Ovary (tissue), 9 donors: ENCODE results near the gene C8G. TPM values are rescaled to one million over a fixed set of nuclear protein-coding genes. Genes with fewer than 3 reads are reported as not detected.

Experiments used
- DNase-seq, 5 donors: peaks; one replicate each; pipeline ENCODE4 v3.0.0-alpha.2; 2019 to 2020
- H3K27ac ChIP-seq, 2 donors: fragments of 200-600 bp; one replicate each; pipeline versions ENCODE4 v1.5.1 to v1.8.0; 2019 to 2022
- H3K27me3 ChIP-seq: fragments of 200-600 bp; one replicate; pipeline ENCODE4 v1.8.0; 2022
- H3K36me3 ChIP-seq: fragments of 200-600 bp; sonication (generic); one replicate; pipeline ENCODE4 v1.5.1; 2019
- H3K4me1 ChIP-seq: one replicate; pipeline ENCODE4 v1.8.1; 2013; ENCODE audit warnings: mild to moderate bottlenecking, moderate library complexity; ENCODE audit not compliant: insufficient read depth
- H3K4me3 ChIP-seq: fragments of 200-600 bp; sonication (generic); one replicate; pipeline ENCODE4 v1.5.1; 2017
- H3K9me3 ChIP-seq, 2 donors: fragments of 200-600 bp in 1 of 2; sonication (generic) in 1 of 2; one replicate each; pipeline versions ENCODE4 v1.5.1 to v1.8.1; 2013 to 2019; ENCODE audit warnings: mild to moderate bottlenecking in 1 of 2, moderate library complexity in 1 of 2
- CTCF ChIP-seq, 3 donors: fragments of 450-650 bp in 2 of 3; fragments of 200-600 bp in 1 of 3; IDR thresholded peaks; one replicate each; pipeline versions ENCODE4 v1.5.1 to v1.8.0; 2016 to 2022; ENCODE audit warnings: antibody characterized with exemption in 3 of 3, mild to moderate bottlenecking in 1 of 3
- EP300 ChIP-seq: sonication (generic); formaldehyde crosslinking; IDR thresholded peaks from one replicate; pipeline ENCODE4 v1.6.1; 2017; ENCODE audit warnings: antibody characterized with exemption
- POLR2A ChIP-seq: fragments of 450-650 bp; IDR thresholded peaks from one replicate; pipeline ENCODE4 v1.6.1; 2017; ENCODE audit warnings: antibody characterized with exemption, mild to moderate bottlenecking, moderate library complexity
- WGBS, 3 donors: extraction: QIAGEN DNeasy Blood & Tissue Kit in 1 of 3; methylation state at CpG; one replicate each; pipeline versions ENCODE4 v1.1.5 to v1.1.7; 2013 to 2017; 5-methylcytosine and 5-hydroxymethylcytosine counted together
- intact Hi-C, 4 donors: fragments of 100-400 bp; cut with DNase I; formaldehyde crosslinking; loops; one replicate each; pipeline versions ENCODE4 v1.11.0 to v1.15.1; 2022 to 2023
- polyA plus RNA-seq, 2 donors: library from polyadenylated mRNA; stranded (reverse); fragments of 200-250 nt in 1 of 2; fragments of 350-450 nt in 1 of 2; fragmentation: Illumina TruSeq in 1 of 2; extraction: RNeasy Lipid Tissue Mini Kit (QIAGEN cat#74804) in 1 of 2; gene quantifications; one replicate each; pipeline ENCODE4 v1.2.3, GENCODE V29; 2013 to 2014
- total RNA-seq, 7 donors: library from RNA; depleted of rRNA in 2 of 7; stranded (reverse); fragments of >200 nt in 2 of 7; fragmentation: NEBNext Ultra II Directional in 3 of 7; extraction: Animal tissue kit (Norgen Biotek cat#: 25700) in 3 of 7; gene quantifications; one replicate each; pipeline versions ENCODE4 v1.1.0 to v1.2.4, GENCODE V29; 2016 to 2023
- donor health status: DM: no; HTN: no; CAD: no; lungs with moderate emphysema.
- donor health status: DM: no; HTN: no; CAD: no.
- donor health status: Bipolar disorder and iron deficiency.
- donor health status: DM: yes; HTN: yes; CAD: no.
- donor health status: DM: no; HTN: no; CAD: no.
- donor health status: DM: yes; HTN: yes; CAD: no.

The C8G gene
- total and polyA plus RNA-seq, 9 donors = 0.38 to 1.00 TPM; not detected in 7

GRCh38 chr9:136968333-136969127 is 23.5 kb downstream of the C8G start:
- no peaks in the 10 kb centered on the region for H3K27me3 ChIP-seq
- TF ChIP-seq POLR2A (no peak), EP300 (no peak), CTCF (IDR thresholded peaks at IDR 0.05) (no peak)

GRCh38 chr9:136969150-136969549 is 24.1 kb downstream of the C8G start:
- H3K27me3 ChIP-seq = no peaks in the 10 kb centered on the region
- 50 to 76% (median 63%) methylated on average over 13 to 17 of the region's 17 CpGs for WGBS, 3 donors
- no peaks in the 10 kb centered on the region for H3K4me1 ChIP-seq
- H3K4me3 ChIP-seq = no peak overlapping the region
- no peaks in the 10 kb centered on the region for H3K36me3 ChIP-seq
- no peak for TF ChIP-seq EP300
- TF ChIP-seq CTCF (IDR thresholded peaks at IDR 0.05) = no peak
- no peak for TF ChIP-seq POLR2A
- intact Hi-C loops = no loop called here
- no peaks in the 10 kb centered on the region for H3K9me3 ChIP-seq
- no peak for DNase-seq
- no peak overlapping the region for H3K27ac ChIP-seq

More at GRCh38 chr9:136968333-136969127, 23.5 kb downstream of the C8G start:
- DNase-seq = no peak
- intact Hi-C loops = no loop called here
- Histone ChIP-seq H3K4me1 (no peaks in the 10 kb centered on the region), H3K4me3 (no peak overlapping the region), H3K36me3 (no peaks in the 10 kb centered on the region), H3K27ac (no peak overlapping the region), H3K9me3 (no peaks in the 10 kb centered on the region)
- WGBS, 3 donors = 54 to 60% (median 58%) methylated on average over 17 of the region's 17 CpGs

GRCh38 chr9:136969774-136970173 is 24.7 kb downstream of the C8G start:
- Histone ChIP-seq H3K4me1 (no peaks in the 10 kb centered on the region), H3K27me3 (no peaks in the 10 kb centered on the region), H3K36me3 (no peaks in the 10 kb centered on the region), H3K27ac (no peak overlapping the region), H3K4me3 (no peak overlapping the region), H3K9me3 (no peaks in the 10 kb centered on the region)
- no peak for DNase-seq
- intact Hi-C loops = no loop called here
- TF ChIP-seq POLR2A = no peak
- TF ChIP-seq EP300 = no peak
- TF ChIP-seq CTCF (IDR thresholded peaks at IDR 0.05) = no peak
- WGBS, 3 donors = 60 to 83% (median 77%) methylated on average over 1 to 5 of the region's 5 CpGs

- no peak overlapping the region for H3K27ac ChIP-seq
- 77 to 86% (median 83%) methylated on average over 9 to 11 of the region's 11 CpGs for WGBS, 3 donors
- DNase-seq = no peak
- H3K36me3 ChIP-seq = no peaks in the 10 kb centered on the region
- H3K9me3 ChIP-seq = no peaks in the 10 kb centered on the region
- no peak overlapping the region for H3K4me3 ChIP-seq
- intact Hi-C loops = no loop called here
- no peaks in the 10 kb centered on the region for H3K4me1 ChIP-seq
- TF ChIP-seq CTCF (IDR thresholded peaks at IDR 0.05) = no peak
- no peak for TF ChIP-seq POLR2A
- TF ChIP-seq EP300 = no peak
- H3K27me3 ChIP-seq = no peaks in the 10 kb centered on the region
Observed at GRCh38 chr9:136970361-136970760, 25.3 kb downstream of the C8G start.
